ENCODE measurements around the gene CDH5.

DNA sequence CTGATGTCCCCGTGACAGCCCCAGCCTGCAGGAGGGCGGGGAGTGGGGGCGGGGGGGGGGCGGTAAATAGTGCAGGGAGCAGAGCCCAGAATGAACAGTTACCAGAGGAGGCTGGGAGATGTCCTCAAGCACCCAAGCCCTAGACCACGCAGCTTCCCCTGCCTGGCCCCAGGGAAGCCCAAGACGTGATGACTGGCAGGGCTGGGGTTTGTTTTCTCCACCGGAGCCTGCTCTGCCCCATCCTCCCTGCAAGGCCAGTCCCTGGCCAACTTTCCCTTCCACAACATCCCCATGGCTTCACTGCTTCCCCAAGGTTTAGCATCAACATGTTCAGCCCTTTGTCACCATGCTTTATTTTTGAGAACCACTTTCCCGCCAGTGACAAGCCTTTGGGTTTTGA lies 59.2 kb downstream of the CDH5 start:
- TF ChIP-seq, protein P1, sequence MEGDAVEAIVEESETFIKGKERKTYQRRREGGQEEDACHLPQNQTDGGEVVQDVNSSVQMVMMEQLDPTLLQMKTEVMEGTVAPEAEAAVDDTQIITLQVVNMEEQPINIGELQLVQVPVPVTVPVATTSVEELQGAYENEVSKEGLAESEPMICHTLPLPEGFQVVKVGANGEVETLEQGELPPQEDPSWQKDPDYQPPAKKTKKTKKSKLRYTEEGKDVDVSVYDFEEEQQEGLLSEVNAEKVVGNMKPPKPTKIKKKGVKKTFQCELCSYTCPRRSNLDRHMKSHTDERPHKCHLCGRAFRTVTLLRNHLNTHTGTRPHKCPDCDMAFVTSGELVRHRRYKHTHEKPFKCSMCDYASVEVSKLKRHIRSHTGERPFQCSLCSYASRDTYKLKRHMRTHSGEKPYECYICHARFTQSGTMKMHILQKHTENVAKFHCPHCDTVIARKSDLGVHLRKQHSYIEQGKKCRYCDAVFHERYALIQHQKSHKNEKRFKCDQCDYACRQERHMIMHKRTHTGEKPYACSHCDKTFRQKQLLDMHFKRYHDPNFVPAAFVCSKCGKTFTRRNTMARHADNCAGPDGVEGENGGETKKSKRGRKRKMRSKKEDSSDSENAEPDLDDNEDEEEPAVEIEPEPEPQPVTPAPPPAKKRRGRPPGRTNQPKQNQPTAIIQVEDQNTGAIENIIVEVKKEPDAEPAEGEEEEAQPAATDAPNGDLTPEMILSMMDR (IDR thresholded peaks at IDR 0.05; ENCODE audit: low read depth, low read length, missing input control): no peak
- TF ChIP-seq SP1 (IDR thresholded peaks at IDR 0.05): no peak
- TF ChIP-seq, protein P2, sequence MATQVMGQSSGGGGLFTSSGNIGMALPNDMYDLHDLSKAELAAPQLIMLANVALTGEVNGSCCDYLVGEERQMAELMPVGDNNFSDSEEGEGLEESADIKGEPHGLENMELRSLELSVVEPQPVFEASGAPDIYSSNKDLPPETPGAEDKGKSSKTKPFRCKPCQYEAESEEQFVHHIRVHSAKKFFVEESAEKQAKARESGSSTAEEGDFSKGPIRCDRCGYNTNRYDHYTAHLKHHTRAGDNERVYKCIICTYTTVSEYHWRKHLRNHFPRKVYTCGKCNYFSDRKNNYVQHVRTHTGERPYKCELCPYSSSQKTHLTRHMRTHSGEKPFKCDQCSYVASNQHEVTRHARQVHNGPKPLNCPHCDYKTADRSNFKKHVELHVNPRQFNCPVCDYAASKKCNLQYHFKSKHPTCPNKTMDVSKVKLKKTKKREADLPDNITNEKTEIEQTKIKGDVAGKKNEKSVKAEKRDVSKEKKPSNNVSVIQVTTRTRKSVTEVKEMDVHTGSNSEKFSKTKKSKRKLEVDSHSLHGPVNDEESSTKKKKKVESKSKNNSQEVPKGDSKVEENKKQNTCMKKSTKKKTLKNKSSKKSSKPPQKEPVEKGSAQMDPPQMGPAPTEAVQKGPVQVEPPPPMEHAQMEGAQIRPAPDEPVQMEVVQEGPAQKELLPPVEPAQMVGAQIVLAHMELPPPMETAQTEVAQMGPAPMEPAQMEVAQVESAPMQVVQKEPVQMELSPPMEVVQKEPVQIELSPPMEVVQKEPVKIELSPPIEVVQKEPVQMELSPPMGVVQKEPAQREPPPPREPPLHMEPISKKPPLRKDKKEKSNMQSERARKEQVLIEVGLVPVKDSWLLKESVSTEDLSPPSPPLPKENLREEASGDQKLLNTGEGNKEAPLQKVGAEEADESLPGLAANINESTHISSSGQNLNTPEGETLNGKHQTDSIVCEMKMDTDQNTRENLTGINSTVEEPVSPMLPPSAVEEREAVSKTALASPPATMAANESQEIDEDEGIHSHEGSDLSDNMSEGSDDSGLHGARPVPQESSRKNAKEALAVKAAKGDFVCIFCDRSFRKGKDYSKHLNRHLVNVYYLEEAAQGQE (IDR thresholded peaks at IDR 0.05): no peak
- TF ChIP-seq, protein P3, sequence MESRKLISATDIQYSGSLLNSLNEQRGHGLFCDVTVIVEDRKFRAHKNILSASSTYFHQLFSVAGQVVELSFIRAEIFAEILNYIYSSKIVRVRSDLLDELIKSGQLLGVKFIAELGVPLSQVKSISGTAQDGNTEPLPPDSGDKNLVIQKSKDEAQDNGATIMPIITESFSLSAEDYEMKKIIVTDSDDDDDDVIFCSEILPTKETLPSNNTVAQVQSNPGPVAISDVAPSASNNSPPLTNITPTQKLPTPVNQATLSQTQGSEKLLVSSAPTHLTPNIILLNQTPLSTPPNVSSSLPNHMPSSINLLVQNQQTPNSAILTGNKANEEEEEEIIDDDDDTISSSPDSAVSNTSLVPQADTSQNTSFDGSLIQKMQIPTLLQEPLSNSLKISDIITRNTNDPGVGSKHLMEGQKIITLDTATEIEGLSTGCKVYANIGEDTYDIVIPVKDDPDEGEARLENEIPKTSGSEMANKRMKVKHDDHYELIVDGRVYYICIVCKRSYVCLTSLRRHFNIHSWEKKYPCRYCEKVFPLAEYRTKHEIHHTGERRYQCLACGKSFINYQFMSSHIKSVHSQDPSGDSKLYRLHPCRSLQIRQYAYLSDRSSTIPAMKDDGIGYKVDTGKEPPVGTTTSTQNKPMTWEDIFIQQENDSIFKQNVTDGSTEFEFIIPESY (IDR thresholded peaks at IDR 0.05): no peak
- no peak for TF ChIP-seq GABPA (IDR thresholded peaks at IDR 0.05 in 1 of 2, conservative IDR thresholded peaks at IDR 0.05 in 1 of 2)
- TF ChIP-seq, protein P4, sequence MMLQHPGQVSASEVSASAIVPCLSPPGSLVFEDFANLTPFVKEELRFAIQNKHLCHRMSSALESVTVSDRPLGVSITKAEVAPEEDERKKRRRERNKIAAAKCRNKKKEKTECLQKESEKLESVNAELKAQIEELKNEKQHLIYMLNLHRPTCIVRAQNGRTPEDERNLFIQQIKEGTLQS (IDR thresholded peaks at IDR 0.05): no peak
- no peak for TF ChIP-seq HNF4A (conservative IDR thresholded peaks at IDR 0.05)
- TF ChIP-seq JUND (IDR thresholded peaks at IDR 0.05): no peak
